Measurements from ENCODE around the gene DHRS7. TPM values are rescaled to one million over a fixed set of nuclear protein-coding genes. Genes with fewer than 3 reads are reported as not detected.
"Not testable (repeated sequence)": the region's sequence is repeated elsewhere in the genome, so short reads cannot be mapped to it uniquely, and the experiment has no call there.

DHRS7 gene
- total and polyA plus RNA-seq, 9 donors, result 57.5 to 96.7 (median 61.3) TPM

GRCh38 chr14:60106339-60106738 lies 58.9 kb downstream of the DHRS7 start:
- Histone ChIP-seq H3K9me3 (no peaks in the 10 kb centered on the region), H3K27me3 (no peaks in the 10 kb centered on the region), H3K36me3 (no peaks in the 10 kb centered on the region), H3K4me3 (no peak overlapping the region), H3K27ac (no peak overlapping the region), H3K4me1 (ENCODE audit: insufficient read depth) (peaks cover 3% of the 10 kb centered on the region)
- no peak for DNase-seq
- TF ChIP-seq POLR2A (IDR thresholded peaks at IDR 0.05), result no peak
- TF ChIP-seq EP300 (IDR thresholded peaks at IDR 0.05), result no peak
- no peak for TF ChIP-seq CTCF (IDR thresholded peaks at IDR 0.05)
- 32 to 42% (median 40%) methylated on average over 2 of the region's 2 CpGs for WGBS, 3 donors
- intact Hi-C loops (cut with DNase I), result no loop called here

GRCh38 chr14:60102389-60102788 lies 62.8 kb downstream of the DHRS7 start:
- TF ChIP-seq POLR2A (IDR thresholded peaks at IDR 0.05) (no peak), EP300 (IDR thresholded peaks at IDR 0.05) (no peak), CTCF (IDR thresholded peaks at IDR 0.05) (no peak)
- intact Hi-C loops (cut with DNase I), result no loop called here
- Histone ChIP-seq H3K9me3 (no peaks in the 10 kb centered on the region), H3K4me1 (ENCODE audit: insufficient read depth) (peaks cover 6% of the 10 kb centered on the region), H3K27me3 (no peaks in the 10 kb centered on the region), H3K27ac (no peak overlapping the region), H3K4me3 (no peak overlapping the region), H3K36me3 (no peaks in the 10 kb centered on the region)
- DNase-seq, result no peak
- 31 to 38% (median 35%) methylated on average over 2 of the region's 2 CpGs for WGBS, 3 donors

- Histone ChIP-seq H3K9me3 (no peaks in the 10 kb centered on the region), H3K4me1 (ENCODE audit: insufficient read depth) (peaks cover 4% of the 10 kb centered on the region), H3K36me3 (no peaks in the 10 kb centered on the region), H3K27ac (no peak overlapping the region), H3K27me3 (no peaks in the 10 kb centered on the region), H3K4me3 (no peak overlapping the region)
- intact Hi-C loops (cut with DNase I), result no loop called here
- WGBS, 3 donors, result 90 to 98% (median 95%) methylated on average over 1 of the region's 1 CpG
- TF ChIP-seq POLR2A (IDR thresholded peaks at IDR 0.05), result no peak
- no peak for TF ChIP-seq EP300 (IDR thresholded peaks at IDR 0.05)
- TF ChIP-seq CTCF (IDR thresholded peaks at IDR 0.05), result no peak
- no peak for DNase-seq
These were observed 63.4 kb downstream of the DHRS7 start for GRCh38 chr14:60101786-60102185.

- intact Hi-C loops (cut with DNase I); H3K27ac ChIP-seq; DNase-seq; H3K4me1 ChIP-seq (ENCODE audit: insufficient read depth); H3K4me3 ChIP-seq; H3K9me3 ChIP-seq; H3K36me3 ChIP-seq; H3K27me3 ChIP-seq: not testable (repeated sequence)
- WGBS, 3 donors, result 95 to 97% (median 95%) methylated on average over 7 of the region's 7 CpGs
These were observed 65.3 kb downstream of the DHRS7 start for GRCh38 chr14:60099855-60100254.

- TF ChIP-seq CTCF (IDR thresholded peaks at IDR 0.05), result no peak
- no peak for TF ChIP-seq EP300 (IDR thresholded peaks at IDR 0.05)
- no peak for TF ChIP-seq POLR2A (IDR thresholded peaks at IDR 0.05)
- intact Hi-C loops (cut with DNase I), result no loop called here
- no peak for DNase-seq
- no peaks in the 10 kb centered on the region for H3K36me3 ChIP-seq
- H3K4me1 ChIP-seq (ENCODE audit: insufficient read depth), result peaks cover 11% of the 10 kb centered on the region
- no peaks in the 10 kb centered on the region for H3K9me3 ChIP-seq
- H3K27me3 ChIP-seq, result no peaks in the 10 kb centered on the region
- H3K27ac ChIP-seq, result no peak overlapping the region
- 74 to 78% (median 75%) methylated on average over 6 of the region's 6 CpGs for WGBS, 3 donors
- no peak overlapping the region for H3K4me3 ChIP-seq
These were observed 67.2 kb downstream of the DHRS7 start for GRCh38 chr14:60097974-60098373.
